CD4-positive, alpha-beta T cell (primary cell): ENCODE measurements around the gene DFFA. TPM values are rescaled to one million over a fixed set of nuclear protein-coding genes. Genes with fewer than 3 reads are reported as not detected.
A peak's percentile ranks its signal among the peaks of the same experiment; 100 is the strongest.

Experiments used
- ATAC-seq: fragments of 200-7000 bp; cut with Tn5 transposase; one replicate; pipeline ENCODE4 v1.10.0; 2022; ENCODE audit warnings: mild to moderate bottlenecking; ENCODE audit not compliant: poor library complexity
- CTCF ChIA-PET: fragments of 350-600 bp; sonication (Branson Sonifier 250); formaldehyde crosslinking; loops from one replicate; lab custom pipeline; 2021; ENCODE audit warnings: antibody characterized with exemption, inconsistent platforms; lab: Charles Lee
- POLR2A ChIA-PET: fragments of 350-600 bp; sonication (Branson Sonifier 250); formaldehyde crosslinking; loops from one replicate; lab custom pipeline; 2021; ENCODE audit warnings: antibody characterized with exemption, inconsistent platforms; lab: Charles Lee
- DNase-seq, 14 experiments: peaks; one replicate each; pipeline ENCODE4 v3.0.0-alpha.2; 2013 to 2020; ENCODE audit warnings: mixed read lengths in 2 of 14
- H3K27ac ChIP-seq, 2 donors: one replicate each; pipeline versions ENCODE4 v1.5.1 to v1.7.0; 2013; ENCODE audit warnings: low read length in 2 of 2, low read depth in 1 of 2, mild to moderate bottlenecking in 1 of 2
- H3K27me3 ChIP-seq, 2 experiments: 1 replicate in 1 of 2; 2 replicates in 1 of 2; pipeline versions ENCODE4 v1.6.1 to v1.7.0; 2013; ENCODE audit warnings: low read length in 2 of 2, control low read depth in 1 of 2, mild to moderate bottlenecking in 1 of 2, moderate library complexity in 1 of 2; ENCODE audit not compliant: insufficient read depth in 2 of 2, control insufficient read depth in 1 of 2
- H3K36me3 ChIP-seq: one replicate; pipeline ENCODE4 v1.6.1; 2013; ENCODE audit warnings: low read length, control low read depth; ENCODE audit not compliant: insufficient read depth
- H3K4me1 ChIP-seq: one replicate; pipeline ENCODE4 v1.6.1; 2013; ENCODE audit warnings: low read length, control low read depth; ENCODE audit not compliant: insufficient read depth
- H3K4me3 ChIP-seq: one replicate; pipeline ENCODE4 v1.5.1; 2013; ENCODE audit warnings: mild to moderate bottlenecking, low read length, moderate library complexity
- H3K9me3 ChIP-seq, 2 experiments: 1 replicate in 1 of 2; 2 replicates in 1 of 2; pipeline versions ENCODE4 v1.6.1 to v1.7.0; 2013; ENCODE audit warnings: low read length in 2 of 2, mild to moderate bottlenecking in 2 of 2, control low read depth in 1 of 2, moderate library complexity in 1 of 2; ENCODE audit not compliant: control insufficient read depth in 1 of 2, insufficient read depth in 1 of 2
- H3K27ac Mint-ChIP-seq: one replicate; pipeline ENCODE4 v1.8.0; 2020; ENCODE audit warnings: mixed read lengths
- H3K27me3 Mint-ChIP-seq: one replicate; pipeline ENCODE4 v1.8.0; 2021; ENCODE audit warnings: mixed read lengths
- H3K36me3 Mint-ChIP-seq: one replicate; pipeline ENCODE4 v1.8.0; 2021; ENCODE audit warnings: low read depth, mixed read lengths
- H3K4me1 Mint-ChIP-seq: one replicate; pipeline ENCODE4 v1.8.0; 2021; ENCODE audit warnings: low read depth, mixed read lengths
- H3K4me3 Mint-ChIP-seq: one replicate; pipeline ENCODE4 v1.8.0; 2020; ENCODE audit warnings: mild to moderate bottlenecking, mixed read lengths
- H3K9me3 Mint-ChIP-seq: one replicate; pipeline ENCODE4 v1.8.0; 2020; ENCODE audit warnings: mixed read lengths
- intact Hi-C, 2 experiments: fragments of 100-400 bp; cut with DNase I in 1 of 2; cut with micrococcal nuclease in 1 of 2; formaldehyde crosslinking; loops; one replicate each; pipeline versions ENCODE4 v1.15.1 to v1.9.0; 2023 to 2025; cut with DNase I, micrococcal nuclease
- polyA plus RNA-seq, 2 donors: library from polyadenylated mRNA; unstranded; fragments of 120-200 nt; gene quantifications; one replicate each; pipeline ENCODE4 v1.2.1, GENCODE V29; 2013
- total RNA-seq, 174 experiments: library from RNA in 2 of 174; stranded (reverse) in 2 of 174; gene quantifications; one replicate each; pipeline ENCODE4 v1.2.3 and lab custom pipeline; 2021 to 2026
- TF ChIP-seq, protein P1 (sequence below): fragments of 200-600 bp; IDR thresholded peaks from one replicate; pipeline ENCODE4 v1.8.0; 2022; ENCODE audit warnings: antibody characterized with exemption, mild to moderate bottlenecking

Gene DFFA, protein sequence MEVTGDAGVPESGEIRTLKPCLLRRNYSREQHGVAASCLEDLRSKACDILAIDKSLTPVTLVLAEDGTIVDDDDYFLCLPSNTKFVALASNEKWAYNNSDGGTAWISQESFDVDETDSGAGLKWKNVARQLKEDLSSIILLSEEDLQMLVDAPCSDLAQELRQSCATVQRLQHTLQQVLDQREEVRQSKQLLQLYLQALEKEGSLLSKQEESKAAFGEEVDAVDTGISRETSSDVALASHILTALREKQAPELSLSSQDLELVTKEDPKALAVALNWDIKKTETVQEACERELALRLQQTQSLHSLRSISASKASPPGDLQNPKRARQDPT
- 1 to 10 TPM; 7.4 to 9.1 TPM for total RNA-seq
- polyA plus RNA-seq (2013, experiment 1 of 2) = 14.6 TPM
- polyA plus RNA-seq (2013, experiment 2 of 2) = 16.1 TPM
- total RNA-seq (lab: John Stamatoyannopoulos, UW) = 27.5 to 146 (median 62.7) reads per million in 172 experiments

DNA sequence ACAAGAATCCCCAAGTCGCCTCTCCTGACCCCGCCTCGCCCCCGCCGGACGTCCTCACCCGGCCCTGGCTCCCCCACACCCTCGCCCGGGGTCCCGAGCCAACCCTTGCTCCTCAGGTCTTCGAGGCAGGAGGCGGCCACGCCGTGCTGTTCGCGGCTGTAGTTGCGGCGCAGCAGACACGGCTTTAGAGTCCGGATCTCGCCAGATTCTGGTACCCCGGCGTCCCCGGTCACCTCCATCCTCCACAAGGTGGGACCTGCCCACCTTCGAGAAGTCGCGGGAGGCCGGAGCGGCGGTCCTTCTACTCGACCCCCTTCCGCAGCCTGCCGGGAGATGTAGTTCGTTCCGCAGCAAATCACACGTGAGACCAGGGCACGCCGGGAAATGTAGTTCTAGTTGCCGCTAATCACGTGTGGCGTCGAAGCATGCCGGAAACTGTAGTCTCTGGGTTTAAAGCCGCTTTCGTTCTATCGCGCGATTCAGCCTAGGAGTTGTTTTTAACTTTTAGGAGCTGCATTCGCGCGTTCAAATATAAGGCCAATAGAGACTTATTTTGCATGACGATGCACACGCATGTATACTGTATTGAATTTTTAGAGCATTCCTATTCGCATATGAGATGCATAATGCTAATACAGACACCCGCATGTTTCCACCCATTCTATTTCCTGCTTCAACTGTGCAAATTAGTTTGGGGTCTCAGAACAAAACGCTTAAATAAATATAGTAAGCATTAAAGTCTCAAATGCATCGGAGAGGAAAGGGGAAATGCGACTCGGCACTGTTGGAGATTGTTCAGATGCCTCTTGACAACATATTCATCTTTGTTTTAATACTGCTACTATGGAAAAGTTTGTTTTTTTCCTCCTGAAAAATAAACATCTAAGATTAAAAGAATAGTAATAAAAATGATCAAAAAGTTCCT lies at the start of gene DFFA:
DFFA (minus strand) TSS at position 310 of the 925 bp plus-strand sequence; CDS start at position 239, 71 bp downstream.
- H3K4me3 Mint-ChIP-seq = peak within 1 kb of the TSS; percentile 89
- no peaks in the 10 kb centered on the region for H3K27me3 Mint-ChIP-seq
- TF ChIP-seq, protein P1, sequence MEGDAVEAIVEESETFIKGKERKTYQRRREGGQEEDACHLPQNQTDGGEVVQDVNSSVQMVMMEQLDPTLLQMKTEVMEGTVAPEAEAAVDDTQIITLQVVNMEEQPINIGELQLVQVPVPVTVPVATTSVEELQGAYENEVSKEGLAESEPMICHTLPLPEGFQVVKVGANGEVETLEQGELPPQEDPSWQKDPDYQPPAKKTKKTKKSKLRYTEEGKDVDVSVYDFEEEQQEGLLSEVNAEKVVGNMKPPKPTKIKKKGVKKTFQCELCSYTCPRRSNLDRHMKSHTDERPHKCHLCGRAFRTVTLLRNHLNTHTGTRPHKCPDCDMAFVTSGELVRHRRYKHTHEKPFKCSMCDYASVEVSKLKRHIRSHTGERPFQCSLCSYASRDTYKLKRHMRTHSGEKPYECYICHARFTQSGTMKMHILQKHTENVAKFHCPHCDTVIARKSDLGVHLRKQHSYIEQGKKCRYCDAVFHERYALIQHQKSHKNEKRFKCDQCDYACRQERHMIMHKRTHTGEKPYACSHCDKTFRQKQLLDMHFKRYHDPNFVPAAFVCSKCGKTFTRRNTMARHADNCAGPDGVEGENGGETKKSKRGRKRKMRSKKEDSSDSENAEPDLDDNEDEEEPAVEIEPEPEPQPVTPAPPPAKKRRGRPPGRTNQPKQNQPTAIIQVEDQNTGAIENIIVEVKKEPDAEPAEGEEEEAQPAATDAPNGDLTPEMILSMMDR = no peak
- Histone ChIP-seq H3K4me3 (peak within 1 kb of the TSS; percentile 79), H3K4me1 (peaks cover 45% of the 10 kb centered on the region), H3K27ac (peak within 1 kb of the TSS; percentile 27 to 38), H3K36me3 (peaks cover 17% of the 10 kb centered on the region), H3K9me3 (no peaks in the 10 kb centered on the region), H3K27me3 (no peaks in the 10 kb centered on the region)
- DNase-seq (peak; percentile 77 to 96 (median 87)), ATAC-seq (peak; percentile 83)
- peaks cover 32% of the 10 kb centered on the region for H3K36me3 Mint-ChIP-seq
- H3K27ac Mint-ChIP-seq = peak within 1 kb of the TSS; percentile 75
- intact Hi-C loops = loop anchor here (1.0 to 10.0 kb wide), 6 partner anchors 42 to 1238 kb away; partner anchors contain the start of genes PGD (in 2 of the 2), CENPS (in 1 of the 2), H6PD (in 1 of the 2) and UBE4B (in 1 of the 2)
- H3K4me1 Mint-ChIP-seq = peaks cover 50% of the 10 kb centered on the region
- H3K9me3 Mint-ChIP-seq = no peaks in the 10 kb centered on the region
- CTCF ChIA-PET = interaction anchor here (1.9 to 3.3 kb wide), 2 partner anchors 23 to 42 kb away, joined by 6 to 11 read pairs; partner anchors contain the start of gene CENPS
- POLR2A ChIA-PET = interaction anchor here (0.8 to 1.3 kb wide), 3 partner anchors 22 to 42 kb away, joined by 3 to 5 read pairs (median 4); no protein-coding TSS in a partner anchor

DNA sequence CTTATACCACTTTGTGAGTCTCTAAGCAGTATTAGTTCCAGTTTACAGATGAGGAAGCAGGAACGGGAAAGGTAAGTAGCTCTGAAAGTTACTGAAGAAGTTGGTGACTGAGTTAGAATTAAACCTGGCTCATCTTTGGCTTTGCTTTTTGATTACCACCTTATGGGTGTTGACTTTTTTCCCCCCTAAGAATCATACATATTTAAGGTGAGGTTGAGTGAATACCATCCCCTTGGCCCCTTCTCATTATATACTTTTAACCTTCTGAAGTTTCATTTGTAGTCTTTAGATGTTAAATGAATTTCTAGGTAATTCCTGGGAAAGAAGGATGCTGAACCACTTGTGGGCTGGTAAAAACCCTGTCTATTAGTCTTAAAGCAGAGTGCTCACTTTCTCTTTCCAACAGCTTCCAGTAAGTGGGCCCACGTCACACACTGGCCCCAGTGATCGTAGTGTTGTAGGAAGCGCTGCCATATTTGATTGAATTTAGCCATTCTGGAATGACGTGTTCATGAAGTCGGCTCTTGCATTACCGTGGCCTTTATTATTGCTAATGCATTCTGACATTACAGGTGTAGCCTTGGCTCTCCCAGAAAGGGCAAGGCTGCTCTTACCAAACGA lies 49.3 kb upstream of the DFFA start:
- Mint-ChIP-seq H3K9me3 (no peaks in the 10 kb centered on the region), H3K4me1 (peaks cover 44% of the 10 kb centered on the region), H3K4me3 (no peak overlapping the region), H3K27ac (no peak overlapping the region), H3K36me3 (peaks cover 41% of the 10 kb centered on the region), H3K27me3 (no peaks in the 10 kb centered on the region)
- H3K36me3 ChIP-seq = peaks cover 6% of the 10 kb centered on the region
- no peak for ATAC-seq
- H3K4me1 ChIP-seq = peaks cover 18% of the 10 kb centered on the region
- no peak overlapping the region for H3K4me3 ChIP-seq
- H3K9me3 ChIP-seq = no peaks in the 10 kb centered on the region
- TF ChIP-seq, protein P1 = no peak
- H3K27me3 ChIP-seq = no peaks in the 10 kb centered on the region
- no peak for DNase-seq
- intact Hi-C loops = no loop called here
- ChIA-PET POLR2A (interaction anchor here (1.2 kb wide), 1 partner anchor 11 kb away, joined by 4 read pairs; no protein-coding TSS in a partner anchor), CTCF (interaction anchor here (2.3 kb wide), 1 partner anchor 15 kb away, joined by 8 read pairs; no protein-coding TSS in a partner anchor)
- no peak overlapping the region for H3K27ac ChIP-seq
